Chondrocyte (in vitro differentiated cells): ENCODE measurements around the gene HIVEP1. TPM values are rescaled to one million over a fixed set of nuclear protein-coding genes. Genes with fewer than 3 reads are reported as not detected.
A peak's percentile ranks its signal among the peaks of the same experiment; 100 is the strongest.

ENCODE experiments used
- DNase-seq: peaks from one replicate; pipeline ENCODE4 v3.0.0; 2021; ENCODE audit warnings: mixed read lengths, low spot score
- H3K27ac Mint-ChIP-seq: one replicate; pipeline ENCODE4 v1.8.0; 2021; ENCODE audit warnings: mild to moderate bottlenecking, moderate library complexity, mixed read lengths; ENCODE audit not compliant: unreplicated experiment
- H3K27me3 Mint-ChIP-seq: 2 replicates; pipeline ENCODE4 v1.8.0; 2021; ENCODE audit warnings: low read depth, mixed read lengths
- H3K36me3 Mint-ChIP-seq: 2 replicates; pipeline ENCODE4 v1.8.0; 2021; ENCODE audit warnings: low read depth, mixed read lengths
- H3K4me1 Mint-ChIP-seq: 2 replicates; pipeline ENCODE4 v1.8.0; 2021; ENCODE audit warnings: low read depth, mild to moderate bottlenecking, mixed read lengths
- H3K4me3 Mint-ChIP-seq: one replicate; pipeline ENCODE4 v1.8.0; 2021; ENCODE audit warnings: mild to moderate bottlenecking, moderate library complexity, mixed read lengths; ENCODE audit not compliant: unreplicated experiment
- H3K9me3 Mint-ChIP-seq: 2 replicates; pipeline ENCODE4 v1.8.0; 2021; ENCODE audit warnings: low read depth, mixed read lengths
- CTCF ChIP-seq: fragments of 200-600 bp; sonication (generic); IDR thresholded peaks from 2 replicates; pipeline ENCODE4 v1.5.0; 2021; ENCODE audit warnings: antibody characterized with exemption, mild to moderate bottlenecking, moderate library complexity
- total RNA-seq: library from RNA; stranded (reverse); gene quantifications from 3 replicates; pipeline ENCODE4 v1.2.1, GENCODE V29; 2021

Gene HIVEP1
- total RNA-seq, 1 donor from 2014 or later, result 49.7 TPM

- no peak for TF ChIP-seq CTCF
- no peaks in the 10 kb centered on the region for H3K36me3 Mint-ChIP-seq
- peak overlapping the region; percentile 65 for H3K27ac Mint-ChIP-seq
- peak overlapping the region; percentile 40 for H3K4me3 Mint-ChIP-seq
- H3K27me3 Mint-ChIP-seq, result no peaks in the 10 kb centered on the region
- H3K9me3 Mint-ChIP-seq, result no peaks in the 10 kb centered on the region
- no peak for DNase-seq
- H3K4me1 Mint-ChIP-seq, result peaks cover 40% of the 10 kb centered on the region
Measured at GRCh38 chr6:12060780-12061609, 48.9 kb downstream of the HIVEP1 start.

- Mint-ChIP-seq H3K9me3 (no peaks in the 10 kb centered on the region), H3K4me3 (no peak overlapping the region), H3K27me3 (no peaks in the 10 kb centered on the region), H3K4me1 (peaks cover 54% of the 10 kb centered on the region), H3K36me3 (no peaks in the 10 kb centered on the region), H3K27ac (no peak overlapping the region)
- TF ChIP-seq CTCF, result no peak
- DNase-seq, result no peak
Measured at GRCh38 chr6:12062605-12063004, 50.5 kb downstream of the HIVEP1 start.

GRCh38 chr6:12064131-12064530 lies 52.0 kb downstream of the HIVEP1 start:
- no peaks in the 10 kb centered on the region for H3K36me3 Mint-ChIP-seq
- H3K27ac Mint-ChIP-seq, result no peak overlapping the region
- no peak overlapping the region for H3K4me3 Mint-ChIP-seq
- peaks cover 54% of the 10 kb centered on the region for H3K4me1 Mint-ChIP-seq
- H3K9me3 Mint-ChIP-seq, result no peaks in the 10 kb centered on the region
- no peaks in the 10 kb centered on the region for H3K27me3 Mint-ChIP-seq
- TF ChIP-seq CTCF, result no peak
- DNase-seq, result no peak

GRCh38 chr6:12064538-12065071 lies 52.5 kb downstream of the HIVEP1 start:
- no peaks in the 10 kb centered on the region for H3K9me3 Mint-ChIP-seq
- H3K36me3 Mint-ChIP-seq, result no peaks in the 10 kb centered on the region
- DNase-seq, result no peak
- H3K27me3 Mint-ChIP-seq, result no peaks in the 10 kb centered on the region
- TF ChIP-seq CTCF, result no peak
- no peak overlapping the region for H3K27ac Mint-ChIP-seq
- peaks cover 52% of the 10 kb centered on the region for H3K4me1 Mint-ChIP-seq
- H3K4me3 Mint-ChIP-seq, result no peak overlapping the region

- no peaks in the 10 kb centered on the region for H3K36me3 Mint-ChIP-seq
- peak overlapping the region; percentile 73 for H3K27ac Mint-ChIP-seq
- no peaks in the 10 kb centered on the region for H3K27me3 Mint-ChIP-seq
- DNase-seq, result no peak
- no peaks in the 10 kb centered on the region for H3K9me3 Mint-ChIP-seq
- peaks cover 53% of the 10 kb centered on the region for H3K4me1 Mint-ChIP-seq
- TF ChIP-seq CTCF, result no peak
- no peak overlapping the region for H3K4me3 Mint-ChIP-seq
Measured at GRCh38 chr6:12065321-12066140, 53.4 kb downstream of the HIVEP1 start.
